C4-2B (cell line): Measurements from ENCODE around the gene TOP1.

ENCODE experiments used
- CTCF ChIP-seq: fragments of 450-650 bp; conservative IDR thresholded peaks from 2 replicates; pipeline ENCODE4 v1.5.1; 2017; ENCODE audit warnings: mild to moderate bottlenecking
- ZFX ChIP-seq: fragments of 450-650 bp; IDR thresholded peaks from 2 replicates; pipeline ENCODE4 v1.6.1; 2017

- TF ChIP-seq CTCF (no peak), ZFX (no peak)
Observed at GRCh38 chr20:41145821-41146620, 117.4 kb downstream of the TOP1 start.
